Parathyroid adenoma (tissue), 2 donors: ENCODE measurements around the gene ZWILCH.

ENCODE experiments used
- H2AFZ ChIP-seq: fragments of 300-600 bp; sonication (generic); one replicate; pipeline ENCODE4 v1.7.0; 2017; ENCODE audit warnings: antibody characterized with exemption, mild to moderate bottlenecking
- H3K27ac ChIP-seq: fragments of 300-600 bp; sonication (generic); one replicate; pipeline ENCODE4 v1.7.0; 2017
- H3K27me3 ChIP-seq: fragments of 300-600 bp; sonication (generic); one replicate; pipeline ENCODE4 v1.7.0; 2017; ENCODE audit warnings: low read length; ENCODE audit not compliant: control insufficient read depth, insufficient read depth
- H3K36me3 ChIP-seq: fragments of 300-600 bp; sonication (generic); one replicate; pipeline ENCODE4 v1.7.0; 2017; ENCODE audit warnings: low read length; ENCODE audit not compliant: control insufficient read depth, insufficient read depth
- H3K4me1 ChIP-seq: fragments of 300-600 bp; sonication (generic); one replicate; pipeline ENCODE4 v1.7.0; 2017; ENCODE audit warnings: control low read depth
- H3K4me2 ChIP-seq: fragments of 300-600 bp; sonication (generic); one replicate; pipeline ENCODE4 v1.7.0; 2017; ENCODE audit warnings: low read length
- H3K4me3 ChIP-seq: fragments of 300-600 bp; sonication (generic); one replicate; pipeline ENCODE4 v1.7.0; 2017; ENCODE audit warnings: low read depth, low read length
- H3K79me2 ChIP-seq: fragments of 300-600 bp; sonication (generic); one replicate; pipeline ENCODE4 v1.7.0; 2017; ENCODE audit warnings: control low read depth
- H3K9ac ChIP-seq: fragments of 300-600 bp; sonication (generic); one replicate; pipeline ENCODE4 v1.7.0; 2017; ENCODE audit warnings: mild to moderate bottlenecking
- H3K9me3 ChIP-seq: fragments of 300-600 bp; sonication (generic); one replicate; pipeline ENCODE4 v1.7.0; 2017; ENCODE audit warnings: low read length; ENCODE audit not compliant: control insufficient read depth
- TF ChIP-seq, protein P1 (sequence below): fragments of 300-600 bp; sonication (generic); IDR thresholded peaks from one replicate; pipeline ENCODE4 v1.7.0; 2017; ENCODE audit warnings: antibody characterized with exemption, mild to moderate bottlenecking
- donor health status: primary hyperparathyroidism.

ZWILCH gene

GRCh38 chr15:66489179-66489791 is 15.8 kb upstream of the ZWILCH start:
- H3K4me2 ChIP-seq: no peak overlapping the region
- no peaks in the 10 kb centered on the region for H3K79me2 ChIP-seq
- H3K9ac ChIP-seq: no peak overlapping the region
- no peak overlapping the region for H2AFZ ChIP-seq
- TF ChIP-seq, protein P1, sequence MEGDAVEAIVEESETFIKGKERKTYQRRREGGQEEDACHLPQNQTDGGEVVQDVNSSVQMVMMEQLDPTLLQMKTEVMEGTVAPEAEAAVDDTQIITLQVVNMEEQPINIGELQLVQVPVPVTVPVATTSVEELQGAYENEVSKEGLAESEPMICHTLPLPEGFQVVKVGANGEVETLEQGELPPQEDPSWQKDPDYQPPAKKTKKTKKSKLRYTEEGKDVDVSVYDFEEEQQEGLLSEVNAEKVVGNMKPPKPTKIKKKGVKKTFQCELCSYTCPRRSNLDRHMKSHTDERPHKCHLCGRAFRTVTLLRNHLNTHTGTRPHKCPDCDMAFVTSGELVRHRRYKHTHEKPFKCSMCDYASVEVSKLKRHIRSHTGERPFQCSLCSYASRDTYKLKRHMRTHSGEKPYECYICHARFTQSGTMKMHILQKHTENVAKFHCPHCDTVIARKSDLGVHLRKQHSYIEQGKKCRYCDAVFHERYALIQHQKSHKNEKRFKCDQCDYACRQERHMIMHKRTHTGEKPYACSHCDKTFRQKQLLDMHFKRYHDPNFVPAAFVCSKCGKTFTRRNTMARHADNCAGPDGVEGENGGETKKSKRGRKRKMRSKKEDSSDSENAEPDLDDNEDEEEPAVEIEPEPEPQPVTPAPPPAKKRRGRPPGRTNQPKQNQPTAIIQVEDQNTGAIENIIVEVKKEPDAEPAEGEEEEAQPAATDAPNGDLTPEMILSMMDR: no peak
- H3K27me3 ChIP-seq: no peaks in the 10 kb centered on the region
- no peaks in the 10 kb centered on the region for H3K36me3 ChIP-seq
- no peak overlapping the region for H3K27ac ChIP-seq
- H3K9me3 ChIP-seq: no peaks in the 10 kb centered on the region
- peaks cover 2% of the 10 kb centered on the region for H3K4me1 ChIP-seq
- no peak overlapping the region for H3K4me3 ChIP-seq

DNA sequence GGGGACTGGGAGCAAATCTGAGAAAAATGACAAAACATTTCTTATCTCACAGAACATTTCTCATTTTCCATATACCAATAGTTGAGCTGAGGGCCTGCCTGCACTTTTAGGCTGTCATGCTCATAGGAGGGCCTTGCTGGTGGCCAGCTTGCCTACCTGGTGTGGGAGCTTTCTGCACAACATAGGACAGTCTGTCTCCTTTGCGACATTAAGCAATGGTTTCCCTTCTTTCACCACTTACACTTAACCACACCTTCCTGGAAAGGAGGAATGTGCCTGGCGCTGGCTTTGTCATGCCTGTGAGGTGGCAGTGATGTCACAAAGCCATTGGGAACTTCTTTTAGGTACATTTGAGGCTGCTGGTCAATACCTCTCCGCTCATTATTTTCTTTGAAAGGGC is 13.3 kb upstream of the ZWILCH start:
- Histone ChIP-seq H3K79me2 (no peaks in the 10 kb centered on the region), H3K9me3 (no peaks in the 10 kb centered on the region), H3K27me3 (no peaks in the 10 kb centered on the region), H3K4me2 (no peak overlapping the region), H3K4me3 (no peak overlapping the region), H3K4me1 (peaks cover 2% of the 10 kb centered on the region), H3K36me3 (no peaks in the 10 kb centered on the region), H3K9ac (no peak overlapping the region), H2AFZ (no peak overlapping the region), H3K27ac (no peak overlapping the region)
- TF ChIP-seq, protein P1: no peak

- no peak overlapping the region for H3K4me3 ChIP-seq
- no peaks in the 10 kb centered on the region for H3K9me3 ChIP-seq
- H3K27me3 ChIP-seq: no peaks in the 10 kb centered on the region
- H3K79me2 ChIP-seq: peaks cover 2% of the 10 kb centered on the region
- H3K4me2 ChIP-seq: no peak overlapping the region
- H3K36me3 ChIP-seq: no peaks in the 10 kb centered on the region
- H3K4me1 ChIP-seq: peaks cover 2% of the 10 kb centered on the region
- no peak overlapping the region for H3K27ac ChIP-seq
- no peak overlapping the region for H2AFZ ChIP-seq
- no peak overlapping the region for H3K9ac ChIP-seq
- TF ChIP-seq, protein P1: no peak
These were observed 10.9 kb upstream of the ZWILCH start for GRCh38 chr15:66494262-66494661.

DNA sequence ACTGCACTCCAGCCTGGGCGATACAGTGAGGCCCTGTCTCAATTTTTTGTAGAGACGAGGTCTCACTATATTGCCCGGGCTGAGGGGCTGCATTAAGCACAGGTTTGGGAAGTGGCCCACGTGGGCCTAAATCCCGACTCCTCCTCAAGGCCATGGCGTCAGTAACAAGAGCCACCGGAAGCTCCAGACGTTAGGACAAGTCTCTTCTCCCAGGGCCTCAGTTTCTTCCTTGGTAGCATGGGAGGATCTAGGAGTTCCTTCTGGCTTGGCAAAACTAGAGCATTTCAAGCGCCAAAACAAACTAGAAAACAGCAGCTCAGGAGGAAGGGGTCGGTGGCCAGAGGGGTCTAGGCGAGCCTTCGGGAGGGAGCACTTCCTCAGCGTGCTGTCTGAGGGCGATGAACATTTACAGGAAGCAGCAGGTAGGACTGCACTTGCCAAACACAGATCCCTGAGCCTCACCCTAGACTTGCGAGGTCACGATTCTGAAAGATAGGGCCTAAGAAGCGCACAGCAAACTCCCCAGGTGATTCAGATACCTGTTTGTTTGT is 8.1 kb upstream of the ZWILCH start:
- Histone ChIP-seq H3K27me3 (no peaks in the 10 kb centered on the region), H3K79me2 (peaks cover 2% of the 10 kb centered on the region), H3K9ac (peak overlapping the region; percentile 28), H3K27ac (peak overlapping the region; percentile 86), H3K9me3 (no peaks in the 10 kb centered on the region), H2AFZ (peak overlapping the region; percentile 93), H3K4me1 (peaks cover 2% of the 10 kb centered on the region), H3K36me3 (no peaks in the 10 kb centered on the region), H3K4me2 (peak overlapping the region; percentile 92), H3K4me3 (peak overlapping the region; percentile 90)
- TF ChIP-seq, protein P1: no peak
